GM12878 (cell line): ENCODE measurements around the gene ADGRG2.

Source experiments
- BACH1 ChIP-seq: fragments of 450-650 bp; IDR thresholded peaks from 2 replicates; pipeline ENCODE4 v1.6.1; 2017; ENCODE audit warnings: mild to moderate bottlenecking, borderline replicate concordance
- KLF5 ChIP-seq: fragments of 450-650 bp; IDR thresholded peaks from 2 replicates; pipeline ENCODE4 v1.6.1; 2014; ENCODE audit warnings: mild to moderate bottlenecking; ENCODE audit not compliant: partially characterized antibody
- NBN ChIP-seq: fragments of 450-650 bp; IDR thresholded peaks from 2 replicates; pipeline ENCODE4 v1.6.1; 2016
- RAD21 ChIP-seq: IDR thresholded peaks from 2 replicates; pipeline ENCODE4 v1.6.1; 2011; ENCODE audit warnings: mild to moderate bottlenecking, low read depth, low read length, moderate library complexity; ENCODE audit not compliant: insufficient read depth
- RBBP5 ChIP-seq: fragments of 200-600 bp; sonication (generic); conservative IDR thresholded peaks from 2 replicates; pipeline ENCODE4 v1.6.1; 2016
- TBL1XR1 ChIP-seq: IDR thresholded peaks from 2 replicates; pipeline ENCODE4 v1.6.1; 2012; ENCODE audit warnings: low read depth, low read length, improper control_type of control experiment
- TF ChIP-seq, protein P1 (sequence below): fragments of 150-350 bp; IDR thresholded peaks from 2 replicates; pipeline ENCODE4 v1.6.1; 2016; ENCODE audit warnings: low read depth, low read length
- TF ChIP-seq, protein P2 (sequence below): IDR thresholded peaks from 2 replicates; pipeline ENCODE4 v1.6.1; 2011; ENCODE audit warnings: low read depth, low read length, improper control_type of control experiment, borderline replicate concordance
- TF ChIP-seq, protein P3 (sequence below): IDR thresholded peaks from 2 replicates; pipeline ENCODE4 v1.6.1; 2011; ENCODE audit warnings: mild to moderate bottlenecking, low read depth, low read length, moderate library complexity; ENCODE audit not compliant: insufficient replicate concordance

DNA sequence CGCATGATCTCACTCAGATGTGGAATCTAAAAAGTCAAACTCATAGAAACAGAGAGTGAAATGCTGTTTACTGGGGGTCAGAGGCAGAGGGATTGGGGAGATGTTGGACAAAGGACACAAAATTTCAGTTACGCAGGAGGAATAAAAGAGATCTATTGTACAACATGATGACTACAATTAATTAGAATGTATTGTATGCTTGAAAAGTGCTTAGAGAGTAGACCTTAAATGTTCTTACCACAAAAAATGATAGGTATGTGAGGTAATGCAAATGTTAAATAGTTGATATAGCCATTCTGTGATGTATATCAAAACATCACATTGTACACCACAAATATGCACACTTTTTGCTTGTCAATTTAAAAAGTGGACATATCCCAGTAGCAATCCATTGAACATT, 102.3 kb downstream of the ADGRG2 start:
- TF ChIP-seq, protein P1, sequence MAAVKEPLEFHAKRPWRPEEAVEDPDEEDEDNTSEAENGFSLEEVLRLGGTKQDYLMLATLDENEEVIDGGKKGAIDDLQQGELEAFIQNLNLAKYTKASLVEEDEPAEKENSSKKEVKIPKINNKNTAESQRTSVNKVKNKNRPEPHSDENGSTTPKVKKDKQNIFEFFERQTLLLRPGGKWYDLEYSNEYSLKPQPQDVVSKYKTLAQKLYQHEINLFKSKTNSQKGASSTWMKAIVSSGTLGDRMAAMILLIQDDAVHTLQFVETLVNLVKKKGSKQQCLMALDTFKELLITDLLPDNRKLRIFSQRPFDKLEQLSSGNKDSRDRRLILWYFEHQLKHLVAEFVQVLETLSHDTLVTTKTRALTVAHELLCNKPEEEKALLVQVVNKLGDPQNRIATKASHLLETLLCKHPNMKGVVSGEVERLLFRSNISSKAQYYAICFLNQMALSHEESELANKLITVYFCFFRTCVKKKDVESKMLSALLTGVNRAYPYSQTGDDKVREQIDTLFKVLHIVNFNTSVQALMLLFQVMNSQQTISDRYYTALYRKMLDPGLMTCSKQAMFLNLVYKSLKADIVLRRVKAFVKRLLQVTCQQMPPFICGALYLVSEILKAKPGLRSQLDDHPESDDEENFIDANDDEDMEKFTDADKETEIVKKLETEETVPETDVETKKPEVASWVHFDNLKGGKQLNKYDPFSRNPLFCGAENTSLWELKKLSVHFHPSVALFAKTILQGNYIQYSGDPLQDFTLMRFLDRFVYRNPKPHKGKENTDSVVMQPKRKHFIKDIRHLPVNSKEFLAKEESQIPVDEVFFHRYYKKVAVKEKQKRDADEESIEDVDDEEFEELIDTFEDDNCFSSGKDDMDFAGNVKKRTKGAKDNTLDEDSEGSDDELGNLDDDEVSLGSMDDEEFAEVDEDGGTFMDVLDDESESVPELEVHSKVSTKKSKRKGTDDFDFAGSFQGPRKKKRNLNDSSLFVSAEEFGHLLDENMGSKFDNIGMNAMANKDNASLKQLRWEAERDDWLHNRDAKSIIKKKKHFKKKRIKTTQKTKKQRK, result no peak
- TF ChIP-seq, protein P2, sequence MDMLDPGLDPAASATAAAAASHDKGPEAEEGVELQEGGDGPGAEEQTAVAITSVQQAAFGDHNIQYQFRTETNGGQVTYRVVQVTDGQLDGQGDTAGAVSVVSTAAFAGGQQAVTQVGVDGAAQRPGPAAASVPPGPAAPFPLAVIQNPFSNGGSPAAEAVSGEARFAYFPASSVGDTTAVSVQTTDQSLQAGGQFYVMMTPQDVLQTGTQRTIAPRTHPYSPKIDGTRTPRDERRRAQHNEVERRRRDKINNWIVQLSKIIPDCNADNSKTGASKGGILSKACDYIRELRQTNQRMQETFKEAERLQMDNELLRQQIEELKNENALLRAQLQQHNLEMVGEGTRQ, result no peak
- TF ChIP-seq BACH1 (no peak), KLF5 (no peak), TBL1XR1 (no peak), RAD21 (no peak), RBBP5 (no peak), NBN (no peak)
- TF ChIP-seq, protein P3, sequence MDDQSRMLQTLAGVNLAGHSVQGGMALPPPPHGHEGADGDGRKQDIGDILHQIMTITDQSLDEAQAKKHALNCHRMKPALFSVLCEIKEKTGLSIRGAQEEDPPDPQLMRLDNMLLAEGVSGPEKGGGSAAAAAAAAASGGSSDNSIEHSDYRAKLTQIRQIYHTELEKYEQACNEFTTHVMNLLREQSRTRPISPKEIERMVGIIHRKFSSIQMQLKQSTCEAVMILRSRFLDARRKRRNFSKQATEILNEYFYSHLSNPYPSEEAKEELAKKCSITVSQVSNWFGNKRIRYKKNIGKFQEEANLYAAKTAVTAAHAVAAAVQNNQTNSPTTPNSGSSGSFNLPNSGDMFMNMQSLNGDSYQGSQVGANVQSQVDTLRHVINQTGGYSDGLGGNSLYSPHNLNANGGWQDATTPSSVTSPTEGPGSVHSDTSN, result no peak
